Measurements from ENCODE around the gene PRKCA.

GRCh38 chr17:66431910-66432309 lies 129.5 kb downstream of the PRKCA start:
- no peak for TF ChIP-seq CTCF (IDR thresholded peaks at IDR 0.05; ENCODE audit: low read depth, low read length)
- TF ChIP-seq POLR2A (IDR thresholded peaks at IDR 0.05; ENCODE audit: extremely low read depth, insufficient read length), result no peak
- no peak for TF ChIP-seq MAX (IDR thresholded peaks at IDR 0.05; ENCODE audit: low read depth, low read length)

All from NB4 (cell line).